IgD-negative memory B cell (primary cell): ENCODE results near the gene PCGF6. TPM values are rescaled to one million over a fixed set of nuclear protein-coding genes. Genes with fewer than 3 reads are reported as not detected.

Experiments used
- H3K27ac Mint-ChIP-seq, 3 donors: one replicate each; pipeline ENCODE4 v1.8.0; 2020 to 2022; ENCODE audit warnings: mild to moderate bottlenecking in 3 of 3, mixed read lengths in 3 of 3, moderate library complexity in 1 of 3
- H3K27me3 Mint-ChIP-seq: one replicate; pipeline ENCODE4 v1.8.0; 2021; ENCODE audit warnings: mixed read lengths
- H3K36me3 Mint-ChIP-seq: one replicate; pipeline ENCODE4 v1.8.0; 2020; ENCODE audit warnings: mild to moderate bottlenecking, mixed read lengths
- H3K4me1 Mint-ChIP-seq, 3 donors: one replicate each; pipeline ENCODE4 v1.8.0; 2020 to 2022; ENCODE audit warnings: mixed read lengths in 3 of 3, mild to moderate bottlenecking in 1 of 3
- H3K4me3 Mint-ChIP-seq, 4 donors: one replicate each; pipeline ENCODE4 v1.8.0; 2020 to 2022; ENCODE audit warnings: mild to moderate bottlenecking in 4 of 4, mixed read lengths in 4 of 4, moderate library complexity in 3 of 4
- H3K9me3 Mint-ChIP-seq, 3 donors: one replicate each; pipeline ENCODE4 v1.8.0; 2020 to 2021; ENCODE audit warnings: mixed read lengths in 3 of 3, mild to moderate bottlenecking in 1 of 3
- polyA plus RNA-seq: library from polyadenylated mRNA; unstranded; fragments of 300-500 nt; fragmentation: Illumina TruSeq; gene quantifications from one replicate; pipeline ENCODE4 v1.2.3, GENCODE V29; 2021

Gene PCGF6
- polyA plus RNA-seq, 1 donor from 2014 or later = 9.1 TPM

GRCh38 chr10:103257812-103258211, 93.1 kb downstream of the PCGF6 start:
- Mint-ChIP-seq H3K27me3 (peaks cover 5% of the 10 kb centered on the region), H3K27ac (no peak overlapping the region), H3K9me3 (peaks cover 2 to 14% (median 9%) of the 10 kb centered on the region in 3 donors), H3K4me1 (no peaks in the 10 kb centered on the region), H3K4me3 (no peak overlapping the region), H3K36me3 (peaks cover 3% of the 10 kb centered on the region)

- no peaks in the 10 kb centered on the region for H3K4me1 Mint-ChIP-seq
- H3K36me3 Mint-ChIP-seq = peaks cover 3% of the 10 kb centered on the region
- peaks cover 2 to 14% (median 9%) of the 10 kb centered on the region in 3 donors for H3K9me3 Mint-ChIP-seq
- H3K27me3 Mint-ChIP-seq = peaks cover 4% of the 10 kb centered on the region
- H3K27ac Mint-ChIP-seq = no peak overlapping the region
- peak overlapping the region in 1 of 4 donors; percentile 4 for H3K4me3 Mint-ChIP-seq
Observed at GRCh38 chr10:103256613-103257012, 94.3 kb downstream of the PCGF6 start.

DNA sequence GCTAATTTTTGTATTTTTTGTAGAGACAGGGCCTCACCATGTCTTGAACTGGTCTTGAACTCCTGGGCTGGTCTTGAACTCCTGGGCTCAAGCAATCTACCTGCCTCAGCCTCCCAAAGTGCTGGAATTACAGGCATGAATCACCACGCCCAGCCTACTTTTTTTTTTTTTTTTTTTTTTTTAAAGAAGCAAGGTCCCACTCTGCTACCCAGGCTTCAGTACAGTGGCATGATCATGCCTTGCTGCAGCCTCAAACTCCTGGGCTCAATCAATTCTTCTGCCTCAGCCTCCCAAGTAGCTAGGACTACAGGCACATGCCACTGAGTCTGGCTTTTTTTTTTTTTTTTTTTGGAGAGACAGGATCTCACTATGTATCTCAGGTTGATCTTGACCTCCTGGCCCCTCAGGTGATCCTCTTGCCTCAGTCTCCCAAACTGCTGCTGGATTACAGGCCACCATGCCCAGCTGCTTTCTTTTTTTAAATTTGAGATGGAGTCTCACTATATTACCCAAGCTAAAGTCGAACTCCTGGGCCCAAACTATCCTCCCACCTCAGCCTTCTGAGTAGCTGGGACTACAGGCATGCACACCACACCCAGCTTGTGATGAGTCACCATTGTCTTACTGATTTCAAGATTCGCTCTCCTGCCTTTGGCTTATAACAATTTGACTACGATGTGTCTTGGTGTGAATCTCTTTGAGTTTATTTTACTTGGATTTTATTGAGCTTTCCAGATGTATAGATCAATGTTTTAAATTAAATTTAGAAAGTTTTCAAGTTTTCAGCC, 96.2 kb downstream of the PCGF6 start:
- Mint-ChIP-seq H3K27ac (no peak overlapping the region), H3K4me1 (peaks cover 0 to 2% (median 0%) of the 10 kb centered on the region in 3 donors), H3K36me3 (no peaks in the 10 kb centered on the region), H3K9me3 (peaks cover 0 to 9% (median 6%) of the 10 kb centered on the region in 3 donors), H3K4me3 (no peak overlapping the region), H3K27me3 (no peaks in the 10 kb centered on the region)

DNA sequence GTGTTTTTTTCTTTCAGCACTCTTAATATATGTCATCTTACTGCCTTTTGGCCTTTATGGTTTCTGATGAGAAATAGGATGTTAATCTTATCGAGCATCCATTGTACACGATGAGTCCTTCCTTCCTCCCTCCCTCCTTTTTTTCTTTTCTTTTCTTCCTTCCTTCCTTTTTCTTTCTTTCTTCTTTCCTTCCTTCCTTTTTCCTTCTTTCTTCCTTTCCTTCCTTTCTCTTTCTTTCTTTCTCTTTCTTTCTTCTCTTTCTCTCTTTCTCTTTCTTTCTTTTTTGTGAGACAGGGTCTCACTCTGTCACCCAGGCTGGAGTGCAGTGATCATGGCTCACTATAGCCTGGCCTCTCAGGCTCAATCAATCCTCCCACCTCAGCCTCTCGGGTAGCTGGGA, 96.8 kb downstream of the PCGF6 start:
- H3K9me3 Mint-ChIP-seq = peaks cover 0 to 5% (median 3%) of the 10 kb centered on the region in 3 donors
- H3K36me3 Mint-ChIP-seq = no peaks in the 10 kb centered on the region
- H3K4me3 Mint-ChIP-seq = no peak overlapping the region
- no peaks in the 10 kb centered on the region for H3K27me3 Mint-ChIP-seq
- H3K27ac Mint-ChIP-seq = no peak overlapping the region
- H3K4me1 Mint-ChIP-seq = peaks cover 0 to 2% (median 0%) of the 10 kb centered on the region in 3 donors

Other genes with a start within 250 kb of the PCGF6 start
- gene NT5C2, start 157.9 kb downstream of the PCGF6 start, polyA plus RNA-seq = 50.1 TPM
- not detected for gene RPEL1, start 105.3 kb downstream of the PCGF6 start, polyA plus RNA-seq
- not detected for gene INA, start 74.0 kb downstream of the PCGF6 start, polyA plus RNA-seq
- gene TAF5, start 16.8 kb upstream of the PCGF6 start, polyA plus RNA-seq = 2.3 TPM
- gene ATP5MK, start 45.3 kb upstream of the PCGF6 start, polyA plus RNA-seq = 353 TPM
- gene PDCD11, start 45.5 kb upstream of the PCGF6 start, polyA plus RNA-seq = 13.5 TPM
- 35.0 TPM for gene CALHM2, start 101.2 kb upstream of the PCGF6 start, polyA plus RNA-seq
- gene CALHM1, start 107.8 kb upstream of the PCGF6 start, polyA plus RNA-seq = 1.4 TPM
- gene CALHM3, start 128.1 kb upstream of the PCGF6 start, polyA plus RNA-seq = not detected
- 0.35 TPM for gene NEURL1, start 142.6 kb upstream of the PCGF6 start, polyA plus RNA-seq